UCSD-AML1 (cell line): ENCODE results near the gene TNFAIP1.
"Not testable (repeated sequence)": the region's sequence is repeated elsewhere in the genome, so short reads cannot be mapped to it uniquely, and the experiment has no call there.

Experiments used
- DNase-seq: peaks from one replicate; lab custom pipeline; 2025; ENCODE audit not compliant: unreplicated experiment; lab: John Stamatoyannopoulos, UW

The TNFAIP1 gene

GRCh38 chr17:28324267-28324745, 11.3 kb upstream of the TNFAIP1 start:
- DNase-seq = no peak

GRCh38 chr17:28324781-28325180, 10.8 kb upstream of the TNFAIP1 start:
- DNase-seq = no peak

- no peak for DNase-seq
Observed at GRCh38 chr17:28325211-28325610, 10.3 kb upstream of the TNFAIP1 start.

- no peak for DNase-seq
Observed at GRCh38 chr17:28326114-28326513, 9.4 kb upstream of the TNFAIP1 start.

- DNase-seq = no peak
Observed at GRCh38 chr17:28327031-28327607, 8.4 kb upstream of the TNFAIP1 start.

GRCh38 chr17:28327709-28328108, 7.9 kb upstream of the TNFAIP1 start:
- DNase-seq = no peak

- no peak for DNase-seq
Observed at GRCh38 chr17:28328325-28328724, 7.2 kb upstream of the TNFAIP1 start.

- DNase-seq = no peak
Observed at GRCh38 chr17:28330671-28331070, 4.9 kb upstream of the TNFAIP1 start.

- DNase-seq = no peak
Observed at GRCh38 chr17:28331891-28332420, 3.6 kb upstream of the TNFAIP1 start.

GRCh38 chr17:28333083-28333746, 2.3 kb upstream of the TNFAIP1 start:
- no peak for DNase-seq

GRCh38 chr17:28334171-28334570, 1.4 kb upstream of the TNFAIP1 start:
- DNase-seq = no peak

- DNase-seq = no peak
Observed at GRCh38 chr17:28334666-28335200, 828 bp upstream of the TNFAIP1 start.

- DNase-seq = peak; percentile 49
Observed at GRCh38 chr17:28335959-28336871, 654 bp downstream of the TNFAIP1 start.

- no peak for DNase-seq
Observed at GRCh38 chr17:28338056-28338768, 2.7 kb downstream of the TNFAIP1 start.

GRCh38 chr17:28338769-28339212, 3.2 kb downstream of the TNFAIP1 start:
- DNase-seq = not testable (repeated sequence)

- DNase-seq = no peak
Observed at GRCh38 chr17:28339431-28339830, 3.9 kb downstream of the TNFAIP1 start.

- no peak for DNase-seq
Observed at GRCh38 chr17:28340374-28340773, 4.8 kb downstream of the TNFAIP1 start.

GRCh38 chr17:28341516-28341915, 6.0 kb downstream of the TNFAIP1 start:
- DNase-seq = no peak

GRCh38 chr17:28342313-28342712, 6.8 kb downstream of the TNFAIP1 start:
- DNase-seq = no peak

- no peak for DNase-seq
Observed at GRCh38 chr17:28343491-28343932, 8.0 kb downstream of the TNFAIP1 start.
